Activated CD4-positive, alpha-beta T cell treated with anti-CD3 and anti-CD28 coated beads, Interleukin-2, amount 10 ng/mL, durations not matched to agents 24 days and 14 days (primary cell): Measurements from ENCODE around the gene MAST4. TPM values are rescaled to one million over a fixed set of nuclear protein-coding genes. Genes with fewer than 3 reads are reported as not detected.
A peak's percentile ranks its signal among the peaks of the same experiment; 100 is the strongest.

ENCODE experiments used
- DNase-seq: peaks from one replicate; pipeline ENCODE4 v3.0.0; 2022
- H3K27ac Mint-ChIP-seq: one replicate; pipeline ENCODE4 v1.8.0; 2022; ENCODE audit warnings: mild to moderate bottlenecking, mixed read lengths
- H3K27me3 Mint-ChIP-seq: one replicate; pipeline ENCODE4 v1.8.0; 2022; ENCODE audit warnings: mixed read lengths
- H3K36me3 Mint-ChIP-seq: one replicate; pipeline ENCODE4 v1.8.0; 2022; ENCODE audit warnings: low read depth, mild to moderate bottlenecking, mixed read lengths
- H3K4me1 Mint-ChIP-seq: one replicate; pipeline ENCODE4 v1.8.0; 2021; ENCODE audit warnings: mixed read lengths
- H3K4me3 Mint-ChIP-seq: one replicate; pipeline ENCODE4 v1.8.0; 2022; ENCODE audit warnings: mild to moderate bottlenecking, moderate library complexity, mixed read lengths
- H3K9me3 Mint-ChIP-seq: one replicate; pipeline ENCODE4 v1.8.0; 2021; ENCODE audit warnings: mixed read lengths
- intact Hi-C: fragments of 100-400 bp; cut with micrococcal nuclease; formaldehyde crosslinking; loops from one replicate; pipeline ENCODE4 v1.15.1; 2023
- total RNA-seq: library from RNA; stranded (reverse); gene quantifications from 2 replicates; pipeline ENCODE4 v1.2.3, GENCODE V29; 2022

The MAST4 gene
- total RNA-seq, 1 donor from 2014 or later: 16.1 TPM

- peak; percentile 92 for DNase-seq
- Mint-ChIP-seq H3K27ac (peak overlapping the region; percentile 93), H3K27me3 (no peaks in the 10 kb centered on the region), H3K4me1 (peaks cover 56% of the 10 kb centered on the region), H3K9me3 (peaks cover 7% of the 10 kb centered on the region), H3K36me3 (peaks cover 7% of the 10 kb centered on the region), H3K4me3 (peak overlapping the region; percentile 93)
- intact Hi-C loops: loop anchor here (1.0 to 10.0 kb wide), 8 partner anchors 12 to 904 kb away; partner anchors contain the start of genes ERBIN and SREK1
Observed at GRCh38 chr5:66828548-66829357, 232.6 kb downstream of the MAST4 start.

GRCh38 chr5:66829358-66829674, 233.1 kb downstream of the MAST4 start:
- Mint-ChIP-seq H3K27me3 (no peaks in the 10 kb centered on the region), H3K4me1 (peaks cover 54% of the 10 kb centered on the region), H3K27ac (peak overlapping the region; percentile 93), H3K4me3 (peak overlapping the region; percentile 93), H3K9me3 (peaks cover 1% of the 10 kb centered on the region), H3K36me3 (peaks cover 8% of the 10 kb centered on the region)
- intact Hi-C loops: loop anchor here (1.0 to 10.0 kb wide), 8 partner anchors 11 to 905 kb away; partner anchors contain the start of genes ERBIN and SREK1
- DNase-seq: no peak

GRCh38 chr5:66829826-66830225, 233.6 kb downstream of the MAST4 start:
- peaks cover 54% of the 10 kb centered on the region for H3K4me1 Mint-ChIP-seq
- H3K27ac Mint-ChIP-seq: peak overlapping the region; percentile 81
- H3K4me3 Mint-ChIP-seq: peak overlapping the region; percentile 80
- intact Hi-C loops: loop anchor here (1.0 to 10.0 kb wide), 8 partner anchors 10 to 905 kb away; partner anchors contain the start of genes ERBIN and SREK1
- H3K36me3 Mint-ChIP-seq: peaks cover 7% of the 10 kb centered on the region
- no peaks in the 10 kb centered on the region for H3K27me3 Mint-ChIP-seq
- peak; percentile 53 for DNase-seq
- no peaks in the 10 kb centered on the region for H3K9me3 Mint-ChIP-seq

GRCh38 chr5:66830636-66831035, 234.4 kb downstream of the MAST4 start:
- Mint-ChIP-seq H3K9me3 (no peaks in the 10 kb centered on the region), H3K27ac (peak overlapping the region; percentile 59), H3K4me1 (peaks cover 55% of the 10 kb centered on the region), H3K36me3 (peaks cover 7% of the 10 kb centered on the region), H3K4me3 (peak overlapping the region; percentile 79), H3K27me3 (no peaks in the 10 kb centered on the region)
- intact Hi-C loops: no loop called here
- DNase-seq: peak; percentile 53

- Mint-ChIP-seq H3K4me3 (peak overlapping the region; percentile 27), H3K27ac (peak overlapping the region; percentile 64), H3K4me1 (peaks cover 60% of the 10 kb centered on the region)
Observed at GRCh38 chr5:66839636-66840185, 243.5 kb downstream of the MAST4 start.

GRCh38 chr5:66840511-66841013, 244.4 kb downstream of the MAST4 start:
- H3K27ac Mint-ChIP-seq: peak overlapping the region; percentile 94
- peaks cover 56% of the 10 kb centered on the region for H3K4me1 Mint-ChIP-seq
- peaks cover 6% of the 10 kb centered on the region for H3K9me3 Mint-ChIP-seq
- DNase-seq: peak; percentile 85
- peaks cover 22% of the 10 kb centered on the region for H3K36me3 Mint-ChIP-seq
- intact Hi-C loops: loop anchor here (1.0 to 5.0 kb wide), 5 partner anchors 10 to 367 kb away; no protein-coding TSS in a partner anchor
- H3K4me3 Mint-ChIP-seq: peak overlapping the region; percentile 57
- no peaks in the 10 kb centered on the region for H3K27me3 Mint-ChIP-seq

More at GRCh38 chr5:66839636-66840185, 243.5 kb downstream of the MAST4 start:
- Mint-ChIP-seq H3K36me3 (peaks cover 24% of the 10 kb centered on the region), H3K9me3 (peaks cover 6% of the 10 kb centered on the region), H3K27me3 (no peaks in the 10 kb centered on the region)
- intact Hi-C loops: loop anchor here (1.0 to 5.0 kb wide), 5 partner anchors 10 to 368 kb away; no protein-coding TSS in a partner anchor
- peak; percentile 34 for DNase-seq

- Mint-ChIP-seq H3K27ac (peak overlapping the region; percentile 94), H3K4me1 (peaks cover 56% of the 10 kb centered on the region), H3K9me3 (peaks cover 6% of the 10 kb centered on the region), H3K36me3 (peaks cover 22% of the 10 kb centered on the region), H3K4me3 (peak overlapping the region; percentile 57), H3K27me3 (no peaks in the 10 kb centered on the region)
- intact Hi-C loops: loop anchor here (2.0 to 5.0 kb wide), 3 partner anchors 164 to 366 kb away; no protein-coding TSS in a partner anchor
- DNase-seq: peak; percentile 68
Observed at GRCh38 chr5:66841264-66841663, 245.1 kb downstream of the MAST4 start.

- no peaks in the 10 kb centered on the region for H3K27me3 Mint-ChIP-seq
- no peak for DNase-seq
- H3K4me1 Mint-ChIP-seq: peaks cover 51% of the 10 kb centered on the region
- intact Hi-C loops: loop anchor here (2.0 to 5.0 kb wide), 3 partner anchors 14 to 365 kb away; no protein-coding TSS in a partner anchor
- peaks cover 6% of the 10 kb centered on the region for H3K9me3 Mint-ChIP-seq
- peaks cover 20% of the 10 kb centered on the region for H3K36me3 Mint-ChIP-seq
- peak overlapping the region; percentile 59 for H3K4me3 Mint-ChIP-seq
- H3K27ac Mint-ChIP-seq: peak overlapping the region; percentile 69
Observed at GRCh38 chr5:66842540-66842939, 246.3 kb downstream of the MAST4 start.

- DNase-seq: peak; percentile 14
- Mint-ChIP-seq H3K27me3 (no peaks in the 10 kb centered on the region), H3K36me3 (peaks cover 20% of the 10 kb centered on the region), H3K4me1 (peaks cover 51% of the 10 kb centered on the region), H3K4me3 (no peak overlapping the region), H3K9me3 (peaks cover 6% of the 10 kb centered on the region), H3K27ac (peak overlapping the region; percentile 67)
- intact Hi-C loops: loop anchor here (2.0 to 5.0 kb wide), 3 partner anchors 14 to 364 kb away; no protein-coding TSS in a partner anchor
Observed at GRCh38 chr5:66843065-66843464, 246.9 kb downstream of the MAST4 start.

GRCh38 chr5:66848749-66849641, 252.8 kb downstream of the MAST4 start:
- no peaks in the 10 kb centered on the region for H3K9me3 Mint-ChIP-seq
- H3K36me3 Mint-ChIP-seq: peaks cover 11% of the 10 kb centered on the region
- intact Hi-C loops: no loop called here
- peaks cover 21% of the 10 kb centered on the region for H3K4me1 Mint-ChIP-seq
- H3K4me3 Mint-ChIP-seq: no peak overlapping the region
- H3K27me3 Mint-ChIP-seq: no peaks in the 10 kb centered on the region
- DNase-seq: no peak
- no peak overlapping the region for H3K27ac Mint-ChIP-seq

GRCh38 chr5:66849803-66850202, 253.6 kb downstream of the MAST4 start:
- H3K36me3 Mint-ChIP-seq: peaks cover 6% of the 10 kb centered on the region
- no peaks in the 10 kb centered on the region for H3K9me3 Mint-ChIP-seq
- intact Hi-C loops: loop anchor here (1.0 kb wide), 1 partner anchor 10 kb away; no protein-coding TSS in a partner anchor
- no peak overlapping the region for H3K4me3 Mint-ChIP-seq
- no peaks in the 10 kb centered on the region for H3K27me3 Mint-ChIP-seq
- H3K4me1 Mint-ChIP-seq: peaks cover 22% of the 10 kb centered on the region
- H3K27ac Mint-ChIP-seq: no peak overlapping the region
- no peak for DNase-seq

- Mint-ChIP-seq H3K4me1 (peaks cover 24% of the 10 kb centered on the region), H3K27me3 (no peaks in the 10 kb centered on the region), H3K9me3 (no peaks in the 10 kb centered on the region), H3K4me3 (peak overlapping the region; percentile 42), H3K27ac (no peak overlapping the region), H3K36me3 (peaks cover 7% of the 10 kb centered on the region)
- intact Hi-C loops: loop anchor here (1.0 kb wide), 1 partner anchor 10 kb away; no protein-coding TSS in a partner anchor
- DNase-seq: no peak
Observed at GRCh38 chr5:66850354-66851075, 254.3 kb downstream of the MAST4 start.
